ENCODE data around the gene RBM19. TPM values are rescaled to one million over a fixed set of nuclear protein-coding genes. Genes with fewer than 3 reads are reported as not detected.

RBM19 gene
- total RNA-seq, 1 experiment from 2014 or later = 29.2 TPM

GRCh38 chr12:113891167-113891692, 74.9 kb downstream of the RBM19 start:
- ChIA-PET POLR2A (no interaction called here), CTCF (no interaction called here)
- H3K36me3 Mint-ChIP-seq (ENCODE audit: insufficient read depth, unreplicated experiment) = peaks cover 13% of the 10 kb centered on the region
- no TSS peak for BruUV-seq (replicated peaks)
- no peak for TF ChIP-seq CTCF (IDR thresholded peaks at IDR 0.05; ENCODE audit: unreplicated experiment)
- H3K27ac Mint-ChIP-seq (ENCODE audit: low read depth, unreplicated experiment) = no peak overlapping the region
- intact Hi-C loops (cut with micrococcal nuclease) = no loop called here
- H3K4me3 Mint-ChIP-seq (ENCODE audit: unreplicated experiment) = no peak overlapping the region
- H3K27me3 Mint-ChIP-seq (ENCODE audit: insufficient read depth, unreplicated experiment) = no peaks in the 10 kb centered on the region
- H3K9me3 Mint-ChIP-seq (ENCODE audit: unreplicated experiment) = no peaks in the 10 kb centered on the region
- no peaks in the 10 kb centered on the region for H3K4me1 Mint-ChIP-seq (ENCODE audit: insufficient read depth, unreplicated experiment)
- no peak for DNase-seq (ENCODE audit: unreplicated experiment)

DNA sequence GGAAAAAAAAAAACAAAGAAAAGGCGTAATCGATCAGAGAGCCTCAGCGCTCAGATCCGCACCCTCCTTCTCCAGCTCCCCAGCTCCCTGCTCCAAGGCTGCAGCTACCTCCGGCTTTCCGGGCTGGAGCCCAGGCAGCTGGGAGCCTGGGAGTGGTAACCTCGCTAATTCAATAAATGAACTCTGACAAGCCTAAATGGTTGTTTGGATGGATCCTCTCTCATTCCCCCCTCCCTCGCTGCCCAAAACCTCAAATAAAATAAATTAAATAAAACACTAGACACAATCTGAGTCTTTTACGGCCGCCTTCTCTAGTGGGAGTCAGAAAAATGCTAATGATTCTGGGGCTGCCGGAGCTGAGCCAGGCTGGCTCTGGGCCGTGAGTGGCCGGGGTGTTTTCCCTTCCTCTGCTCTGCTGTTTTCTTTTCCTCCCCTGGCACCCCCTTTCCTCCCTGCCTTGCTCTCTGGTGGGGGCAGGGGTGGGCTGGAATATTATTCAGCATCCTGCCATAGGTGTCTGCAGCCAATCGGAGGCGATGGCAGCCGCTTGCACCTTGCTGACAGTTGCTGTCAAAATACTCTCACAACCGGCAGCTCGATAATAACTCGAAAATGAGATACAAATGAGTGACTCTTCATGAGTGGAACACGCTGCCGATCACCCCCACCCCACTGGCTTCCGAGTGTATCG, 76.1 kb downstream of the RBM19 start:
- POLR2A ChIA-PET = no interaction called here
- intact Hi-C loops (cut with micrococcal nuclease) = no loop called here
- no peak overlapping the region for H3K27ac Mint-ChIP-seq (ENCODE audit: low read depth, unreplicated experiment)

GRCh38 chr12:113889076-113889475, 77.0 kb downstream of the RBM19 start:
- Mint-ChIP-seq H3K27ac (ENCODE audit: low read depth, unreplicated experiment) (no peak overlapping the region), H3K4me3 (ENCODE audit: unreplicated experiment) (no peak overlapping the region), H3K9me3 (ENCODE audit: unreplicated experiment) (no peaks in the 10 kb centered on the region), H3K36me3 (ENCODE audit: insufficient read depth, unreplicated experiment) (peaks cover 17% of the 10 kb centered on the region), H3K27me3 (ENCODE audit: insufficient read depth, unreplicated experiment) (no peaks in the 10 kb centered on the region), H3K4me1 (ENCODE audit: insufficient read depth, unreplicated experiment) (no peaks in the 10 kb centered on the region)
- intact Hi-C loops (cut with micrococcal nuclease) = no loop called here
- no peak for DNase-seq (ENCODE audit: unreplicated experiment)
- BruUV-seq (replicated peaks) = no TSS peak
- POLR2A ChIA-PET = no interaction called here
- CTCF ChIA-PET = interaction anchor here (1.5 kb wide), 1 partner anchor 67 kb away, joined by 7 read pairs; no protein-coding TSS in a partner anchor
- TF ChIP-seq CTCF (IDR thresholded peaks at IDR 0.05; ENCODE audit: unreplicated experiment) = no peak

More for the DNA sequence above, 76.1 kb downstream of the RBM19 start:
- DNase-seq (ENCODE audit: unreplicated experiment) = no peak
- peaks cover 12% of the 10 kb centered on the region for H3K36me3 Mint-ChIP-seq (ENCODE audit: insufficient read depth, unreplicated experiment)
- no TSS peak for BruUV-seq (replicated peaks)
- H3K4me3 Mint-ChIP-seq (ENCODE audit: unreplicated experiment) = no peak overlapping the region
- no peaks in the 10 kb centered on the region for H3K9me3 Mint-ChIP-seq (ENCODE audit: unreplicated experiment)
- H3K27me3 Mint-ChIP-seq (ENCODE audit: insufficient read depth, unreplicated experiment) = no peaks in the 10 kb centered on the region
- TF ChIP-seq CTCF (IDR thresholded peaks at IDR 0.05; ENCODE audit: unreplicated experiment) = no peak
- no peaks in the 10 kb centered on the region for H3K4me1 Mint-ChIP-seq (ENCODE audit: insufficient read depth, unreplicated experiment)
- CTCF ChIA-PET = interaction anchor here (1.5 kb wide), 1 partner anchor 66 kb away, joined by 7 read pairs; no protein-coding TSS in a partner anchor

DNA sequence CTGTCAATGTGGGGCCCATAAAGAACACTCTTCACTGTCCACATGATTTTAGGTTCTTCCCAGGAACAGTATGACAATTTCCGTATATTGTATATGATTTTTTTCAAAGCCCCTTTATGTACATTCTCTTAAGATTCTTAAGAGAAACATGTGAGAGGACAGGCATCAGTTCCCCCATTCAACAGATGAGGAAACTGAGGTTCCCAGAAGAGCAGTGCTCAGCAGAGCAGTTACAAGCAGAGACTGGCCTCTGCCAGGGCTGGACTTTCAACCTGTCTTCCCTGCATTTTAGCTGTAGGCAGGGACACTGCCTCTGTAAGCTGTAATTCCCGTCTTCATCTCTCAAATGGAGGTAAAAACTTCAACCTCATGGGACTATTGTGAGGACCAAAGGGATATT, 77.7 kb downstream of the RBM19 start:
- POLR2A ChIA-PET = no interaction called here
- H3K4me1 Mint-ChIP-seq (ENCODE audit: insufficient read depth, unreplicated experiment) = no peaks in the 10 kb centered on the region
- intact Hi-C loops (cut with micrococcal nuclease) = no loop called here

More for the DNA sequence above, 77.7 kb downstream of the RBM19 start:
- TF ChIP-seq CTCF (IDR thresholded peaks at IDR 0.05; ENCODE audit: unreplicated experiment) = no peak
- CTCF ChIA-PET = no interaction called here
- no peak overlapping the region for H3K27ac Mint-ChIP-seq (ENCODE audit: low read depth, unreplicated experiment)
- DNase-seq (ENCODE audit: unreplicated experiment) = no peak
- no peaks in the 10 kb centered on the region for H3K27me3 Mint-ChIP-seq (ENCODE audit: insufficient read depth, unreplicated experiment)
- H3K9me3 Mint-ChIP-seq (ENCODE audit: unreplicated experiment) = no peaks in the 10 kb centered on the region
- H3K4me3 Mint-ChIP-seq (ENCODE audit: unreplicated experiment) = no peak overlapping the region
- peaks cover 23% of the 10 kb centered on the region for H3K36me3 Mint-ChIP-seq (ENCODE audit: insufficient read depth, unreplicated experiment)
- BruUV-seq (replicated peaks) = no TSS peak
